A549 (cell line): Measurements from ENCODE around the gene ADAMTS20.

ENCODE experiments used
- CHD2 ChIP-seq: fragments of 150-350 bp; IDR thresholded peaks from 2 replicates; pipeline ENCODE4 v1.6.1; 2014; ENCODE audit warnings: low read length; ENCODE audit not compliant: partially characterized antibody
- EP300 ChIP-seq, 2 experiments: fragments of >200 bp; sonication (Bioruptor Twin); formaldehyde crosslinking; IDR thresholded peaks; 2 replicates in 1 of 2; 3 replicates in 1 of 2; pipeline ENCODE4 v1.6.1; 2016 to 2017
- JUN ChIP-seq, 2 experiments: fragments of >200 bp; sonication (Bioruptor Twin); formaldehyde crosslinking; IDR thresholded peaks; 2 replicates in 1 of 2; 3 replicates in 1 of 2; pipeline ENCODE4 v1.6.1; 2016 to 2017
- JUNB ChIP-seq: fragments of >200 bp; sonication (Bioruptor Twin); formaldehyde crosslinking; IDR thresholded peaks from 2 replicates; pipeline ENCODE4 v1.6.1; 2016
- MAZ ChIP-seq: fragments of 150-350 bp; IDR thresholded peaks from 2 replicates; pipeline ENCODE4 v1.6.1; 2014; ENCODE audit warnings: antibody characterized with exemption, low read depth, low read length, borderline replicate concordance
- NPAS2 ChIP-seq: fragments of 250-450 bp; sonication (Bioruptor Pico); IDR thresholded peaks from 2 replicates; pipeline ENCODE4 v1.8.0; 2022; ENCODE audit warnings: mild to moderate bottlenecking, moderate library complexity, borderline replicate concordance
- NR3C1 ChIP-seq: fragments of >200 bp; sonication (Bioruptor Twin); formaldehyde crosslinking; IDR thresholded peaks from 3 replicates; pipeline ENCODE4 v1.6.1; 2017
- PHF8 ChIP-seq: fragments of 200-600 bp; sonication (generic); IDR thresholded peaks from 2 replicates; pipeline ENCODE4 v1.6.1; 2016; ENCODE audit warnings: low read depth, mild to moderate bottlenecking, antibody characterized with exemption, moderate library complexity, borderline replicate concordance
- POLR2A ChIP-seq: IDR thresholded peaks from 2 replicates; pipeline ENCODE4 v1.6.1; 2012; ENCODE audit warnings: mild to moderate bottlenecking, low read length
- POLR2AphosphoS2 ChIP-seq: conservative IDR thresholded peaks from 2 replicates; pipeline ENCODE4 v1.6.1; 2012; ENCODE audit warnings: low read length, improper control_type of control experiment, inconsistent platforms
- USF2 ChIP-seq: fragments of 450-650 bp; IDR thresholded peaks from 2 replicates; pipeline ENCODE4 v1.6.1; 2014; ENCODE audit warnings: antibody characterized with exemption
- ZSCAN20 ChIP-seq: fragments of 250-450 bp; sonication (Bioruptor Pico); IDR thresholded peaks from 2 replicates; pipeline ENCODE4 v1.8.0; 2022; ENCODE audit warnings: mild to moderate bottlenecking, moderate library complexity
- TF ChIP-seq, protein P1 (sequence below): fragments of >200 bp; sonication (Bioruptor Twin); formaldehyde crosslinking; IDR thresholded peaks from 3 replicates; pipeline ENCODE4 v1.5.1; 2016

DNA sequence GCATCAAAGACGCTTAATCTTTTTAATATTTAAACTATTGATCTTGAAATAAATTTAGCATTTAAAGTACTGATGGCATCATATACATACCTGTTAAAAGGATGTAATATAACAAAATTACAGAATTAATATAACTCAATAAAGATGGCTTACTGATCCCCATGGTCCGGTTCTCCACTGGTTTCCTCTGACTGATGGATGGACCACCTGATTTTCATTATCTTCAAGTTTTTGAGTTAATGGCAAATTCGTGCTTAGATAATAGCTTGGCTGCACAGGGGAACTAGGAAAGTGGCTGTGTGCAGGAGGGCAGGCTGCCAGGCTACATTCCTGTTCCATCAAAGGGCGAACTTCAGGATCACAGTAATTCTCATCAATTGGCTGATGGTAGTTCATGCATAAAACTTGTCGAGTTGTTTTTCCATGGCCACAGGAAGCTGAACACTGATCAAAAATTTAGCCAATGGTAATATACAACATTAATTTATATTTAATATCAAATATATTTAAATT lies 123.9 kb downstream of the ADAMTS20 start:
- no peak for TF ChIP-seq JUN (IDR thresholded peaks at IDR 0.05)
- TF ChIP-seq NR3C1 = no peak
- TF ChIP-seq ZSCAN20 (CRISPR knock-in tag) = no peak
- TF ChIP-seq PHF8 = no peak
- TF ChIP-seq CHD2 = no peak
- TF ChIP-seq POLR2A = no peak
- TF ChIP-seq, protein P1, sequence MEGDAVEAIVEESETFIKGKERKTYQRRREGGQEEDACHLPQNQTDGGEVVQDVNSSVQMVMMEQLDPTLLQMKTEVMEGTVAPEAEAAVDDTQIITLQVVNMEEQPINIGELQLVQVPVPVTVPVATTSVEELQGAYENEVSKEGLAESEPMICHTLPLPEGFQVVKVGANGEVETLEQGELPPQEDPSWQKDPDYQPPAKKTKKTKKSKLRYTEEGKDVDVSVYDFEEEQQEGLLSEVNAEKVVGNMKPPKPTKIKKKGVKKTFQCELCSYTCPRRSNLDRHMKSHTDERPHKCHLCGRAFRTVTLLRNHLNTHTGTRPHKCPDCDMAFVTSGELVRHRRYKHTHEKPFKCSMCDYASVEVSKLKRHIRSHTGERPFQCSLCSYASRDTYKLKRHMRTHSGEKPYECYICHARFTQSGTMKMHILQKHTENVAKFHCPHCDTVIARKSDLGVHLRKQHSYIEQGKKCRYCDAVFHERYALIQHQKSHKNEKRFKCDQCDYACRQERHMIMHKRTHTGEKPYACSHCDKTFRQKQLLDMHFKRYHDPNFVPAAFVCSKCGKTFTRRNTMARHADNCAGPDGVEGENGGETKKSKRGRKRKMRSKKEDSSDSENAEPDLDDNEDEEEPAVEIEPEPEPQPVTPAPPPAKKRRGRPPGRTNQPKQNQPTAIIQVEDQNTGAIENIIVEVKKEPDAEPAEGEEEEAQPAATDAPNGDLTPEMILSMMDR = no peak
- TF ChIP-seq MAZ = no peak
- TF ChIP-seq JUNB = no peak
- TF ChIP-seq NPAS2 (CRISPR knock-in tag) = no peak
- no peak for TF ChIP-seq USF2
- no peak for TF ChIP-seq POLR2AphosphoS2
- no peak for TF ChIP-seq EP300 (IDR thresholded peaks at IDR 0.05)
